K562 treated with DMSO at 1 percent for 48 hours (cell line): ENCODE results near the gene BPIFB2. TPM values are rescaled to one million over a fixed set of nuclear protein-coding genes. Genes with fewer than 3 reads are reported as not detected.

Experiments
- total RNA-seq: library from RNA; unstranded; fragments of 300-600 nt; gene quantifications from 2 replicates; pipeline ENCODE4 v1.2.3, GENCODE V29; 2022; ENCODE audit warnings: low replicate concordance; ENCODE audit errors: extremely low read depth

BPIFB2 gene
- total RNA-seq: not detected in 2 replicates

GRCh38 chr20:33007376-33008335, at the start of gene BPIFB2:
TSS of gene BPIFB2 (plus strand) at chr20:33007704. CDS start at chr20:33008575, 871 bp downstream.

GRCh38 chr20:33004141-33004751, 3.3 kb upstream of the BPIFB2 start, which contains the start of gene SUN5:
TSS of gene SUN5 (minus strand) at chr20:33004433. CDS start at chr20:33004340, 93 bp downstream.

GRCh38 chr20:33031531-33031930, 24.0 kb downstream of the BPIFB2 start, which contains the start of gene BPIFB6:
TSS of gene BPIFB6 (plus strand) at chr20:33031648. CDS start at chr20:33031648, 0 bp downstream.

GRCh38 chr20:33053291-33054106, 46.0 kb downstream of the BPIFB2 start, which contains the start of gene BPIFB3:
TSS of gene BPIFB3 (plus strand) at chr20:33053903. CDS start at chr20:33055436, 1,533 bp downstream.

Other genes with a start within 250 kb of the BPIFB2 start
- gene DNMT3B, start 245.3 kb upstream of the BPIFB2 start, total RNA-seq: not detected in 2 replicates
- not detected in 2 replicates for gene MAPRE1, start 187.8 kb upstream of the BPIFB2 start, total RNA-seq
- gene EFCAB8, start 148.8 kb upstream of the BPIFB2 start, total RNA-seq: not detected in 2 replicates
- not detected in 2 replicates for gene SUN5, start 3.3 kb upstream of the BPIFB2 start, total RNA-seq
- not detected in 2 replicates for gene BPIFB6, start 23.9 kb downstream of the BPIFB2 start, total RNA-seq
- gene BPIFB3, start 46.2 kb downstream of the BPIFB2 start, total RNA-seq: not detected in 2 replicates
- gene BPIFB4, start 71.9 kb downstream of the BPIFB2 start, total RNA-seq: not detected in 2 replicates
- gene BPIFA2, start 160.5 kb downstream of the BPIFB2 start, total RNA-seq: not detected in 2 replicates
- gene BPIFA3, start 209.6 kb downstream of the BPIFB2 start, total RNA-seq: not detected in 2 replicates
- not detected in 2 replicates for gene BPIFA1, start 228.3 kb downstream of the BPIFB2 start, total RNA-seq